Measurements from ENCODE around the gene PLA2G5.

PLA2G5 gene

DNA sequence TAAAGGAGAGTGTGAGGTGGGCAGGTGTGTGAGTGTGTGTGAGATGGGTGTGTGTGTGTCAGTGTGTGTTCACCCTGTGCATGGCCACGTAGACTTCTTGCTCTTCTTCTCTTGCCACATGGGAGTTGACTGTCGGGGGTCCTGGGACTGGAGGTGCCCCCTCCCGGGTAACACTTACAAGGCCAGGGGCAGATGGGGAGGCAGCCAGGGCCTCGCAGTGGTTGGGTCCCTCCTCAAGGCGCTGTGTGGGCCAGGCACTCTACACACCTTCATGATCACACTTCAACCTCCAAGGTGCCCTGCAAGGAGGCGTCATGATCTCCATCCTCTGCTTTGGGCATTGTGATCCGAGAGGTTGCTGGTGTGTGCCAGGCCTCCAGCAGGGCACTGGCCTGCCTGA lies 71.5 kb downstream of the PLA2G5 start:
- no peak overlapping the region for H3K4me3 ChIP-seq (ENCODE audit: low read length)
- TF ChIP-seq, protein P1, sequence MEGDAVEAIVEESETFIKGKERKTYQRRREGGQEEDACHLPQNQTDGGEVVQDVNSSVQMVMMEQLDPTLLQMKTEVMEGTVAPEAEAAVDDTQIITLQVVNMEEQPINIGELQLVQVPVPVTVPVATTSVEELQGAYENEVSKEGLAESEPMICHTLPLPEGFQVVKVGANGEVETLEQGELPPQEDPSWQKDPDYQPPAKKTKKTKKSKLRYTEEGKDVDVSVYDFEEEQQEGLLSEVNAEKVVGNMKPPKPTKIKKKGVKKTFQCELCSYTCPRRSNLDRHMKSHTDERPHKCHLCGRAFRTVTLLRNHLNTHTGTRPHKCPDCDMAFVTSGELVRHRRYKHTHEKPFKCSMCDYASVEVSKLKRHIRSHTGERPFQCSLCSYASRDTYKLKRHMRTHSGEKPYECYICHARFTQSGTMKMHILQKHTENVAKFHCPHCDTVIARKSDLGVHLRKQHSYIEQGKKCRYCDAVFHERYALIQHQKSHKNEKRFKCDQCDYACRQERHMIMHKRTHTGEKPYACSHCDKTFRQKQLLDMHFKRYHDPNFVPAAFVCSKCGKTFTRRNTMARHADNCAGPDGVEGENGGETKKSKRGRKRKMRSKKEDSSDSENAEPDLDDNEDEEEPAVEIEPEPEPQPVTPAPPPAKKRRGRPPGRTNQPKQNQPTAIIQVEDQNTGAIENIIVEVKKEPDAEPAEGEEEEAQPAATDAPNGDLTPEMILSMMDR (conservative IDR thresholded peaks at IDR 0.05; ENCODE audit: low read depth, low read length): no peak
- DNase-seq (ENCODE audit: low read depth): no peak
